ENCODE data around the gene NOX3.

The NOX3 gene

GRCh38 chr6:155434096-155434495 is 21.5 kb downstream of the NOX3 start:
- DNase-seq = peak; percentile 28

GRCh38 chr6:155432293-155432692 is 23.3 kb downstream of the NOX3 start:
- peak; percentile 28 for DNase-seq

- no peak for DNase-seq
These were observed 26.2 kb downstream of the NOX3 start for GRCh38 chr6:155429321-155429893.

GRCh38 chr6:155426408-155426945 is 29.2 kb downstream of the NOX3 start:
- no peak for DNase-seq

GRCh38 chr6:155424181-155424580 is 31.5 kb downstream of the NOX3 start:
- DNase-seq = no peak

GRCh38 chr6:155422635-155423034 is 33.0 kb downstream of the NOX3 start:
- no peak for DNase-seq

GRCh38 chr6:155420492-155420891 is 35.1 kb downstream of the NOX3 start:
- DNase-seq = no peak

GRCh38 chr6:155419161-155419560 is 36.5 kb downstream of the NOX3 start:
- peak; percentile 71 for DNase-seq

- DNase-seq = peak; percentile 77
These were observed 37.5 kb downstream of the NOX3 start for GRCh38 chr6:155418017-155418761.

GRCh38 chr6:155417454-155417853 is 38.2 kb downstream of the NOX3 start:
- DNase-seq = no peak

- DNase-seq = no peak
These were observed 39.7 kb downstream of the NOX3 start for GRCh38 chr6:155415953-155416352.

GRCh38 chr6:155414049-155414448 is 41.6 kb downstream of the NOX3 start:
- no peak for DNase-seq

- no peak for DNase-seq
These were observed 43.3 kb downstream of the NOX3 start for GRCh38 chr6:155412335-155412734.

- no peak for DNase-seq
These were observed 44.2 kb downstream of the NOX3 start for GRCh38 chr6:155411154-155412052.

GRCh38 chr6:155409391-155409790 is 46.2 kb downstream of the NOX3 start:
- DNase-seq = no peak

- DNase-seq = no peak
These were observed 46.7 kb downstream of the NOX3 start for GRCh38 chr6:155408981-155409380.

- DNase-seq = no peak
These were observed 47.4 kb downstream of the NOX3 start for GRCh38 chr6:155408231-155408630.

GRCh38 chr6:155406801-155407200 is 48.8 kb downstream of the NOX3 start:
- DNase-seq = no peak

GRCh38 chr6:155404937-155405336 is 50.7 kb downstream of the NOX3 start:
- DNase-seq = no peak

GRCh38 chr6:155402656-155403304 is 52.9 kb downstream of the NOX3 start:
- no peak for DNase-seq

- peak; percentile 44 for DNase-seq
These were observed 55.0 kb downstream of the NOX3 start for GRCh38 chr6:155400654-155400965.

- no peak for DNase-seq
These were observed 55.6 kb downstream of the NOX3 start for GRCh38 chr6:155399745-155400653.

All from fibroblast of skin of right quadriceps (primary cell).